MM.1S (cell line): Measurements from ENCODE around the gene ZBTB6.

Experiments
- DNase-seq: peaks from one replicate; pipeline ENCODE4 v3.0.0-alpha.2; 2015
- H2AFZ ChIP-seq: fragments of 300-600 bp; sonication (generic); 2 replicates; pipeline ENCODE4 v1.6.0; 2016; ENCODE audit warnings: antibody characterized with exemption, low read length
- H3F3A ChIP-seq: fragments of 300-600 bp; sonication (generic); 2 replicates; pipeline ENCODE4 v1.6.1; 2016; ENCODE audit warnings: mild to moderate bottlenecking, antibody characterized with exemption, low read length, moderate library complexity, mixed read lengths; ENCODE audit not compliant: insufficient read depth
- H3K27ac ChIP-seq: fragments of 300-600 bp; sonication (generic); 2 replicates; pipeline ENCODE4 v1.5.1; 2016; ENCODE audit warnings: mild to moderate bottlenecking, low read length
- H3K27me3 ChIP-seq: fragments of 300-600 bp; sonication (generic); replicated peaks from 2 replicates; pipeline ENCODE4 v1.6.0; 2016; ENCODE audit warnings: low read length; ENCODE audit not compliant: insufficient read depth
- H3K36me3 ChIP-seq: fragments of 300-600 bp; sonication (generic); replicated peaks from 2 replicates; pipeline ENCODE4 v1.6.1; 2016; ENCODE audit warnings: mild to moderate bottlenecking, low read length, mixed read lengths; ENCODE audit not compliant: insufficient read depth
- H3K4me1 ChIP-seq: fragments of 300-600 bp; sonication (generic); 2 replicates; pipeline ENCODE4 v1.6.1; 2016; ENCODE audit warnings: low read length, mixed read lengths
- H3K4me2 ChIP-seq: fragments of 300-600 bp; sonication (generic); 2 replicates; pipeline ENCODE4 v1.6.0; 2016; ENCODE audit warnings: low read depth, low read length
- H3K4me3 ChIP-seq: fragments of 300-600 bp; sonication (generic); 2 replicates; pipeline ENCODE4 v1.5.1; 2016; ENCODE audit warnings: low read length, mixed read lengths
- H3K79me2 ChIP-seq: fragments of 300-600 bp; sonication (generic); 2 replicates; pipeline ENCODE4 v1.6.1; 2016; ENCODE audit warnings: mixed run types, low read length, mixed read lengths
- H3K9ac ChIP-seq: fragments of 300-600 bp; sonication (generic); 2 replicates; pipeline ENCODE4 v1.6.1; 2016; ENCODE audit warnings: low read length, mixed read lengths
- H3K9me2 ChIP-seq: fragments of 300-600 bp; sonication (generic); replicated peaks from 2 replicates; pipeline ENCODE4 v1.6.1; 2016; ENCODE audit warnings: mild to moderate bottlenecking, low read length, mixed read lengths; ENCODE audit not compliant: insufficient read depth
- H3K9me3 ChIP-seq: fragments of 300-600 bp; sonication (generic); replicated peaks from 2 replicates; pipeline ENCODE4 v1.6.1; 2016; ENCODE audit warnings: mild to moderate bottlenecking, low read length, mixed read lengths; ENCODE audit not compliant: insufficient read depth
- H4K20me1 ChIP-seq: fragments of 300-600 bp; sonication (generic); 2 replicates; pipeline ENCODE4 v1.6.1; 2016; ENCODE audit warnings: mild to moderate bottlenecking, low read length, moderate library complexity, mixed read lengths; ENCODE audit not compliant: insufficient read depth
- CTCF ChIP-seq: fragments of 300-600 bp; sonication (generic); IDR thresholded peaks from 2 replicates; pipeline ENCODE4 v1.5.1; 2016; ENCODE audit warnings: antibody characterized with exemption, low read length, mixed read lengths
- EZH2 ChIP-seq: fragments of 300-600 bp; sonication (generic); optimal IDR thresholded peaks from 2 replicates; pipeline ENCODE3; 2017; ENCODE audit warnings: low read depth, mild to moderate bottlenecking, antibody characterized with exemption, low read length, mixed read lengths
- EZH2phosphoT487 ChIP-seq: fragments of 300-600 bp; sonication (generic); IDR thresholded peaks from 2 replicates; pipeline ENCODE4 v1.6.1; 2018; ENCODE audit warnings: antibody characterized with exemption, low read length

ZBTB6 gene

GRCh38 chr9:122866079-122866478 is 47.0 kb downstream of the ZBTB6 start:
- no peaks in the 10 kb centered on the region for H3K36me3 ChIP-seq
- H3K4me1 ChIP-seq: no peaks in the 10 kb centered on the region
- no peak overlapping the region for H3K4me2 ChIP-seq
- TF ChIP-seq CTCF (no peak), EZH2 (no peak), EZH2phosphoT487 (no peak)
- no peak for DNase-seq
- no peak overlapping the region for H2AFZ ChIP-seq
- H3K9me2 ChIP-seq: no peaks in the 10 kb centered on the region
- H3K79me2 ChIP-seq: no peaks in the 10 kb centered on the region
- no peaks in the 10 kb centered on the region for H3K9me3 ChIP-seq
- no peaks in the 10 kb centered on the region for H3F3A ChIP-seq
- H3K9ac ChIP-seq: no peak overlapping the region
- H3K4me3 ChIP-seq: no peak overlapping the region
- no peak overlapping the region for H3K27ac ChIP-seq
- no peaks in the 10 kb centered on the region for H4K20me1 ChIP-seq
- no peaks in the 10 kb centered on the region for H3K27me3 ChIP-seq

- H3K79me2 ChIP-seq: no peaks in the 10 kb centered on the region
- no peak for DNase-seq
- no peak overlapping the region for H3K4me2 ChIP-seq
- no peak overlapping the region for H3K9ac ChIP-seq
- H3K27me3 ChIP-seq: no peaks in the 10 kb centered on the region
- H3F3A ChIP-seq: no peaks in the 10 kb centered on the region
- no peak overlapping the region for H3K27ac ChIP-seq
- no peaks in the 10 kb centered on the region for H3K36me3 ChIP-seq
- H3K4me3 ChIP-seq: no peak overlapping the region
- H2AFZ ChIP-seq: no peak overlapping the region
- no peak for TF ChIP-seq EZH2phosphoT487
- no peak for TF ChIP-seq CTCF
- no peak for TF ChIP-seq EZH2
- no peaks in the 10 kb centered on the region for H3K4me1 ChIP-seq
- no peaks in the 10 kb centered on the region for H3K9me2 ChIP-seq
- H4K20me1 ChIP-seq: no peaks in the 10 kb centered on the region
- no peaks in the 10 kb centered on the region for H3K9me3 ChIP-seq
These were observed 47.8 kb downstream of the ZBTB6 start for GRCh38 chr9:122865300-122865699.

GRCh38 chr9:122863407-122863806 is 49.7 kb downstream of the ZBTB6 start:
- no peak overlapping the region for H3K27ac ChIP-seq
- H3K9me3 ChIP-seq: no peaks in the 10 kb centered on the region
- no peak for TF ChIP-seq EZH2phosphoT487
- TF ChIP-seq EZH2: no peak
- TF ChIP-seq CTCF: no peak
- H3K4me1 ChIP-seq: no peaks in the 10 kb centered on the region
- DNase-seq: no peak
- peaks cover 5% of the 10 kb centered on the region; the same call in 1 of the 2 replicates for H3K36me3 ChIP-seq
- H3K4me3 ChIP-seq: no peak overlapping the region
- H3K9me2 ChIP-seq: no peaks in the 10 kb centered on the region
- no peaks in the 10 kb centered on the region for H3K79me2 ChIP-seq
- H3K9ac ChIP-seq: no peak overlapping the region
- no peaks in the 10 kb centered on the region for H3K27me3 ChIP-seq
- H4K20me1 ChIP-seq: no peaks in the 10 kb centered on the region
- no peak overlapping the region for H2AFZ ChIP-seq
- H3F3A ChIP-seq: no peaks in the 10 kb centered on the region
- no peak overlapping the region for H3K4me2 ChIP-seq
